GM23338 (cell line): ENCODE measurements around the gene VIPR1. TPM values are rescaled to one million over a fixed set of nuclear protein-coding genes. Genes with fewer than 3 reads are reported as not detected.

Source experiments
- ATAC-seq: fragments of 200-7000 bp; cut with Tn5 transposase; 3 replicates; pipeline ENCODE4 v1.9.1; 2020
- DNase-seq: peaks from one replicate; pipeline ENCODE4 v3.0.0-alpha.2; 2015; ENCODE audit warnings: low spot score
- H2AFZ ChIP-seq: fragments of 200-600 bp; sonication (generic); 2 replicates; pipeline ENCODE4 v1.8.0; 2016; ENCODE audit warnings: antibody characterized with exemption, mild to moderate bottlenecking, moderate library complexity
- H3F3A ChIP-seq: fragments of 200-600 bp; sonication (generic); replicated peaks from 2 replicates; pipeline ENCODE4 v1.8.0; 2017; ENCODE audit warnings: antibody characterized with exemption, mixed run types, low read depth
- H3K27ac ChIP-seq: fragments of 200-600 bp; sonication (generic); 2 replicates; pipeline ENCODE4 v1.6.1; 2016; ENCODE audit warnings: low read depth
- H3K27me3 ChIP-seq: fragments of 200-600 bp; sonication (generic); 2 replicates; pipeline ENCODE4 v1.8.0; 2016; ENCODE audit warnings: mild to moderate bottlenecking, mixed run types, moderate library complexity; ENCODE audit not compliant: insufficient read depth
- H3K36me3 ChIP-seq: fragments of 200-600 bp; sonication (generic); 2 replicates; pipeline ENCODE4 v1.8.0; 2016; ENCODE audit warnings: mild to moderate bottlenecking; ENCODE audit not compliant: insufficient read depth
- H3K4me1 ChIP-seq: fragments of 200-600 bp; sonication (generic); 2 replicates; pipeline ENCODE4 v1.8.0; 2016; ENCODE audit warnings: mild to moderate bottlenecking, moderate library complexity; ENCODE audit not compliant: insufficient read depth
- H3K4me2 ChIP-seq: fragments of 200-600 bp; sonication (generic); 2 replicates; pipeline ENCODE4 v1.7.1; 2017; ENCODE audit warnings: mixed run types
- H3K4me3 ChIP-seq: fragments of 200-600 bp; sonication (generic); 2 replicates; pipeline ENCODE4 v1.6.1; 2016; ENCODE audit warnings: mixed run types
- H3K79me2 ChIP-seq: fragments of 200-600 bp; sonication (generic); replicated peaks from 2 replicates; pipeline ENCODE4 v1.8.0; 2017; ENCODE audit warnings: mild to moderate bottlenecking; ENCODE audit not compliant: insufficient read depth
- H3K9me2 ChIP-seq: fragments of 200-600 bp; sonication (generic); 2 replicates; pipeline ENCODE4 v1.8.0; 2017; ENCODE audit not compliant: insufficient read depth
- H4K20me1 ChIP-seq: fragments of 200-600 bp; sonication (generic); replicated peaks from 2 replicates; pipeline ENCODE4 v1.8.0; 2017; ENCODE audit warnings: mild to moderate bottlenecking; ENCODE audit not compliant: insufficient read depth
- H3K27ac Mint-ChIP-seq: 2 replicates; pipeline ENCODE4 v1.8.0; 2020; ENCODE audit warnings: inconsistent platforms, mild to moderate bottlenecking, moderate library complexity, mixed read lengths
- H3K27me3 Mint-ChIP-seq: 3 replicates; pipeline ENCODE4 v1.8.0; 2022; ENCODE audit warnings: low read depth, mild to moderate bottlenecking, moderate library complexity, mixed read lengths, inconsistent platforms; ENCODE audit not compliant: insufficient read depth, poor library complexity
- H3K36me3 Mint-ChIP-seq: 3 replicates; pipeline ENCODE4 v1.8.0; 2021; ENCODE audit warnings: low read depth, mild to moderate bottlenecking, inconsistent platforms, moderate library complexity, mixed read lengths
- H3K4me1 Mint-ChIP-seq: 3 replicates; pipeline ENCODE4 v1.8.0; 2020; ENCODE audit warnings: mild to moderate bottlenecking, inconsistent platforms, mixed read lengths
- H3K4me3 Mint-ChIP-seq: 3 replicates; pipeline ENCODE4 v1.8.0; 2021; ENCODE audit warnings: moderate library complexity, mild to moderate bottlenecking, inconsistent platforms, mixed read lengths
- H3K9me3 Mint-ChIP-seq: 3 replicates; pipeline ENCODE4 v1.8.0; 2020; ENCODE audit warnings: moderate library complexity, mild to moderate bottlenecking, inconsistent platforms, mixed read lengths
- CREB1 ChIP-seq: fragments of 250-450 bp; sonication (Bioruptor Pico); IDR thresholded peaks from 2 replicates; pipeline ENCODE4 v1.5.0; 2020; ENCODE audit warnings: low read depth, mild to moderate bottlenecking, moderate library complexity
- CTCF ChIP-seq, 2 experiments: fragments of 200-600 bp in 1 of 2; sonication (generic) in 1 of 2; conservative IDR thresholded peaks; 2 replicates each; pipeline versions ENCODE4 v1.5.1 to v1.6.1; 2016 to 2017; ENCODE audit warnings: antibody characterized with exemption in 2 of 2, low read depth in 2 of 2, mild to moderate bottlenecking in 2 of 2, moderate library complexity in 1 of 2
- ETS1 ChIP-seq: IDR thresholded peaks from 2 replicates; pipeline ENCODE4 v1.6.1; 2016; ENCODE audit warnings: antibody characterized with exemption
- EZH2 ChIP-seq: fragments of 200-600 bp; sonication (generic); IDR thresholded peaks from one replicate; pipeline ENCODE4 v1.8.0; 2017; ENCODE audit warnings: antibody characterized with exemption, mild to moderate bottlenecking, low read depth; ENCODE audit not compliant: unreplicated experiment
- EZH2phosphoT487 ChIP-seq: fragments of 200-600 bp; sonication (generic); IDR thresholded peaks from one replicate; pipeline ENCODE4 v1.8.1; 2018; ENCODE audit warnings: antibody characterized with exemption; ENCODE audit not compliant: unreplicated experiment
- JUNB ChIP-seq: IDR thresholded peaks from one replicate; pipeline ENCODE4 v1.6.1; 2016; ENCODE audit warnings: antibody characterized with exemption; ENCODE audit not compliant: unreplicated experiment
- NANOG ChIP-seq: IDR thresholded peaks from 2 replicates; pipeline ENCODE4 v1.6.1; 2016; ENCODE audit warnings: antibody characterized with exemption, borderline replicate concordance
- POLR2AphosphoS5 ChIP-seq: IDR thresholded peaks from 2 replicates; pipeline ENCODE4 v1.6.1; 2016; ENCODE audit warnings: antibody characterized with exemption, low read depth
- REST ChIP-seq: IDR thresholded peaks from one replicate; pipeline ENCODE4 v1.6.1; 2018; ENCODE audit warnings: antibody characterized with exemption; ENCODE audit not compliant: unreplicated experiment
- STAT1 ChIP-seq: IDR thresholded peaks from one replicate; pipeline ENCODE4 v1.6.1; 2016; ENCODE audit warnings: antibody characterized with exemption; ENCODE audit not compliant: unreplicated experiment
- ZNF114 ChIP-seq: fragments of 250-450 bp; sonication (Bioruptor Pico); IDR thresholded peaks from 2 replicates; pipeline ENCODE4 v1.5.0; 2020; ENCODE audit warnings: mild to moderate bottlenecking, moderate library complexity
- ZNF331 ChIP-seq: fragments of 250-450 bp; sonication (Bioruptor Pico); IDR thresholded peaks from 2 replicates; pipeline ENCODE4 v1.5.0; 2020; ENCODE audit warnings: low read depth, mild to moderate bottlenecking, moderate library complexity
- ZNF462 ChIP-seq: fragments of 250-450 bp; sonication (Bioruptor Pico); IDR thresholded peaks from 2 replicates; pipeline ENCODE4 v1.5.0; 2020; ENCODE audit warnings: mild to moderate bottlenecking, moderate library complexity
- polyA plus RNA-seq: library from polyadenylated mRNA; unstranded; fragments of >200 nt; fragmentation: Nextera tagmentation; extraction: Ambion mirVana; gene quantifications from 2 replicates; pipeline ENCODE4 v1.2.1, GENCODE V29; 2016
- total RNA-seq: library from RNA; depleted of rRNA; stranded (reverse); fragments of >200 nt; shearing (Covaris generic); gene quantifications from 2 replicates; pipeline ENCODE4 v1.2.3, GENCODE V29; 2014

Gene VIPR1
- total and polyA plus RNA-seq, 2 experiments from 2014 or later = 6.3 to 19.3 TPM

GRCh38 chr3:42529468-42529867 is 27.0 kb downstream of the VIPR1 start:
- peaks cover 17% of the 10 kb centered on the region for H3K4me1 Mint-ChIP-seq
- ATAC-seq (no peak), DNase-seq (no peak)
- Histone ChIP-seq H2AFZ (no peak overlapping the region), H3K4me1 (no peaks in the 10 kb centered on the region), H3K27ac (no peak overlapping the region), H3K27me3 (no peaks in the 10 kb centered on the region), H3K9me2 (peaks cover 5% of the 10 kb centered on the region; the same call in 1 of the 2 replicates), H3K4me2 (no peak overlapping the region), H3K4me3 (no peak overlapping the region), H3F3A (no peaks in the 10 kb centered on the region), H3K36me3 (no peaks in the 10 kb centered on the region), H3K79me2 (no peaks in the 10 kb centered on the region), H4K20me1 (no peaks in the 10 kb centered on the region)
- no peak for TF ChIP-seq EZH2
- no peak for TF ChIP-seq ETS1
- TF ChIP-seq NANOG = no peak
- no peak for TF ChIP-seq EZH2phosphoT487
- no peak for TF ChIP-seq CTCF (conservative IDR thresholded peaks at IDR 0.05; ENCODE audit: low read depth in 2 of 2)
- TF ChIP-seq ZNF331 = no peak
- TF ChIP-seq ZNF462 (CRISPR knock-in tag) = no peak
- no peak for TF ChIP-seq CREB1 (CRISPR knock-in tag)
- TF ChIP-seq ZNF114 = no peak
- TF ChIP-seq POLR2AphosphoS5 = no peak
- no peak for TF ChIP-seq JUNB
- TF ChIP-seq STAT1 = no peak
- no peak for TF ChIP-seq REST
- H3K9me3 Mint-ChIP-seq = no peaks in the 10 kb centered on the region
- H3K27me3 Mint-ChIP-seq = peaks cover 11% of the 10 kb centered on the region
- peaks cover 2% of the 10 kb centered on the region; the same call in 1 of the 3 replicates for H3K36me3 Mint-ChIP-seq
- no peak overlapping the region for H3K27ac Mint-ChIP-seq
- H3K4me3 Mint-ChIP-seq = no peak overlapping the region
